K562 (cell line): Measurements from ENCODE around the gene TREX2. TPM values are rescaled to one million over a fixed set of nuclear protein-coding genes. Genes with fewer than 3 reads are reported as not detected.

Experiments
- CREB5 ChIP-seq: fragments of 250-450 bp; sonication (Bioruptor Pico); IDR thresholded peaks from 2 replicates; pipeline ENCODE4 v1.5.0; 2020; ENCODE audit warnings: mild to moderate bottlenecking
- ERF ChIP-seq: fragments of 450-650 bp; formaldehyde crosslinking; IDR thresholded peaks from 2 replicates; pipeline ENCODE4 v1.4.0; 2020; ENCODE audit warnings: mild to moderate bottlenecking, mixed read lengths
- KLF16 ChIP-seq: IDR thresholded peaks from 2 replicates; pipeline ENCODE4 v1.6.1; 2016; ENCODE audit warnings: antibody characterized with exemption
- NFYB ChIP-seq: IDR thresholded peaks from 2 replicates; pipeline ENCODE4 v1.6.1; 2011; ENCODE audit warnings: mild to moderate bottlenecking, moderate library complexity; ENCODE audit not compliant: insufficient read length; ENCODE audit errors: extremely low read depth
- NONO ChIP-seq, 2 experiments: fragments of 200-400 bp in 1 of 2; fragments of 450-650 bp in 1 of 2; formaldehyde crosslinking in 1 of 2; IDR thresholded peaks; 2 replicates each; pipeline ENCODE4 v1.6.1; 2017; ENCODE audit warnings: low read depth in 2 of 2, mild to moderate bottlenecking in 2 of 2, moderate library complexity in 2 of 2, low read length in 1 of 2
- RFX5 ChIP-seq: IDR thresholded peaks from 2 replicates; pipeline ENCODE4 v1.6.1; 2011; ENCODE audit warnings: low read depth, mild to moderate bottlenecking, improper control_type of control experiment, low read length
- YBX1 ChIP-seq: fragments of 450-650 bp; IDR thresholded peaks from 2 replicates; pipeline ENCODE4 v1.7.1; 2016; ENCODE audit warnings: mild to moderate bottlenecking
- ZBTB2 ChIP-seq: fragments of 450-650 bp; IDR thresholded peaks from 2 replicates; pipeline ENCODE4 v1.6.1; 2016; ENCODE audit warnings: antibody characterized with exemption
- ZNF140 ChIP-seq: fragments of 250-450 bp; sonication (Bioruptor Pico); IDR thresholded peaks from 2 replicates; pipeline ENCODE4 v1.8.0; 2021; ENCODE audit warnings: moderate library complexity, mild to moderate bottlenecking, inconsistent platforms
- ZNF561 ChIP-seq: fragments of 450-650 bp; formaldehyde crosslinking; conservative IDR thresholded peaks from 2 replicates; pipeline ENCODE4 v1.4.0; 2020; ENCODE audit warnings: mild to moderate bottlenecking, moderate library complexity
- ZNF77 ChIP-seq: fragments of 250-450 bp; sonication (Bioruptor Pico); IDR thresholded peaks from 2 replicates; pipeline ENCODE4 v1.5.0; 2020
- polyA plus RNA-seq, 8 experiments: library from polyadenylated mRNA; depleted of rRNA in 4 of 8; stranded (reverse) in 5 of 8; unstranded in 3 of 8; fragments of >200 nt; fragmentation: Nextera tagmentation in 2 of 8; fragmentation: Illumina TruSeq in 1 of 8; extraction: Ambion mirVana in 2 of 8; extraction: Trizol in 1 of 8; gene quantifications; 2 replicates each; pipeline versions ENCODE4 v1.2.1 to v1.2.3, GENCODE V29; 2011 to 2014; ENCODE audit warnings: inconsistent platforms in 1 of 8, missing spikeins in 1 of 8
- total RNA-seq, 7 experiments: library from RNA; depleted of rRNA in 6 of 7; stranded (reverse); fragments of >200 nt in 6 of 7; fragmentation: Illumina TruSeq in 2 of 7; extraction: Trizol in 2 of 7; gene quantifications; 2 replicates each; pipeline versions ENCODE4 v1.2.1 to v1.2.3, GENCODE V29; 2011 to 2021; ENCODE audit warnings: low replicate concordance in 1 of 7
- TF ChIP-seq, protein P1 (sequence below): fragments of 450-650 bp; IDR thresholded peaks from 2 replicates; pipeline ENCODE4 v1.6.1; 2016; ENCODE audit warnings: low read depth
- TF ChIP-seq, protein P2 (sequence below): sonication (generic); formaldehyde crosslinking; IDR thresholded peaks from 2 replicates; pipeline ENCODE4 v1.8.0; 2022; ENCODE audit warnings: missing genetic modification reagents, mild to moderate bottlenecking, moderate library complexity, borderline replicate concordance
- TF ChIP-seq, protein P3 (sequence below): sonication (generic); IDR thresholded peaks from 2 replicates; pipeline ENCODE4 v1.6.1; 2016

TREX2 gene
- total and polyA plus RNA-seq, 9 of the 15 experiments (the other 6 are each of a cell fraction or from before 2014, with no cell fraction given): 0.07 to 1.5 (median 0.33) TPM; not detected in 2

GRCh38 chrX:153470411-153471363, 24.8 kb upstream of the TREX2 start, which contains the start of gene HAUS7 (continued):
- TF ChIP-seq, protein P1, sequence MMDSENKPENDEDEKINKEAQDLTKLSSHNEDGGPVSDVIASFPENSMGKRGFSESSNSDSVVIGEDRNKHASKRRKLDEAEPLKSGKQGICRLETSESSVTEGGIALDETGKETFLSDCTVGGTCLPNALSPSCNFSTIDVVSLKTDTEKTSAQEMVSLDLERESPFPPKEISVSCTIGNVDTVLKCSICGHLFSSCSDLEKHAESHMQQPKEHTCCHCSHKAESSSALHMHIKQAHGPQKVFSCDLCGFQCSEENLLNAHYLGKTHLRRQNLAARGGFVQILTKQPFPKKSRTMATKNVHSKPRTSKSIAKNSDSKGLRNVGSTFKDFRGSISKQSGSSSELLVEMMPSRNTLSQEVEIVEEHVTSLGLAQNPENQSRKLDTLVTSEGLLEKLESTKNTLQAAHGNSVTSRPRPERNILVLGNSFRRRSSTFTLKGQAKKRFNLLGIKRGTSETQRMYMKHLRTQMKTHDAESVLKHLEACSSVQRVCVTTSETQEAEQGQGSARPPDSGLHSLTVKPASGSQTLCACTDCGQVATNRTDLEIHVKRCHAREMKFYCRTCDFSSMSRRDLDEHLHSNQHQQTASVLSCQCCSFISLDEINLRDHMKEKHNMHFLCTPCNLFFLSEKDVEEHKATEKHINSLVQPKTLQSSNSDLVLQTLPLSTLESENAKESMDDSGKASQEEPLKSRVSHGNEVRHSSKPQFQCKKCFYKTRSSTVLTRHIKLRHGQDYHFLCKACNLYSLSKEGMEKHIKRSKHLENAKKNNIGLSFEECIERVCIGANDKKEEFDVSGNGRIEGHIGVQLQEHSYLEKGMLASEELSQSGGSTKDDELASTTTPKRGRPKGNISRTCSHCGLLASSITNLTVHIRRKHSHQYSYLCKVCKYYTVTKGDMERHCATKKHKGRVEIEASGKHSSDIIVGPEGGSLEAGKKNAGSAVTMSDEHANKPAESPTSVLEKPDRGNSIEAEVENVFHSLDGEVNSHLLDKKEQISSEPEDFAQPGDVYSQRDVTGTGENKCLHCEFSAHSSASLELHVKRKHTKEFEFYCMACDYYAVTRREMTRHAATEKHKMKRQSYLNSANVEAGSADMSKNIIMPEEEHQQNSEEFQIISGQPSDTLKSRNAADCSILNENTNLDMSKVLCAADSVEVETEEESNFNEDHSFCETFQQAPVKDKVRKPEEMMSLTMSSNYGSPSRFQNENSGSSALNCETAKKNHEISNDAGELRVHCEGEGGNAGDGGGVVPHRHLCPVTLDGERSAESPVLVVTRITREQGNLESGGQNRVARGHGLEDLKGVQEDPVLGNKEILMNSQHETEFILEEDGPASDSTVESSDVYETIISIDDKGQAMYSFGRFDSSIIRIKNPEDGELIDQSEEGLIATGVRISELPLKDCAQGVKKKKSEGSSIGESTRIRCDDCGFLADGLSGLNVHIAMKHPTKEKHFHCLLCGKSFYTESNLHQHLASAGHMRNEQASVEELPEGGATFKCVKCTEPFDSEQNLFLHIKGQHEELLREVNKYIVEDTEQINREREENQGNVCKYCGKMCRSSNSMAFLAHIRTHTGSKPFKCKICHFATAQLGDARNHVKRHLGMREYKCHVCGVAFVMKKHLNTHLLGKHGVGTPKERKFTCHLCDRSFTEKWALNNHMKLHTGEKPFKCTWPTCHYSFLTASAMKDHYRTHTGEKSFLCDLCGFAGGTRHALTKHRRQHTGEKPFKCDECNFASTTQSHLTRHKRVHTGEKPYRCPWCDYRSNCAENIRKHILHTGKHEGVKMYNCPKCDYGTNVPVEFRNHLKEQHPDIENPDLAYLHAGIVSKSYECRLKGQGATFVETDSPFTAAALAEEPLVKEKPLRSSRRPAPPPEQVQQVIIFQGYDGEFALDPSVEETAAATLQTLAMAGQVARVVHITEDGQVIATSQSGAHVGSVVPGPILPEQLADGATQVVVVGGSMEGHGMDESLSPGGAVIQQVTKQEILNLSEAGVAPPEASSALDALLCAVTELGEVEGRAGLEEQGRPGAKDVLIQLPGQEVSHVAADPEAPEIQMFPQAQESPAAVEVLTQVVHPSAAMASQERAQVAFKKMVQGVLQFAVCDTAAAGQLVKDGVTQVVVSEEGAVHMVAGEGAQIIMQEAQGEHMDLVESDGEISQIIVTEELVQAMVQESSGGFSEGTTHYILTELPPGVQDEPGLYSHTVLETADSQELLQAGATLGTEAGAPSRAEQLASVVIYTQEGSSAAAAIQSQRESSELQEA: no peak; the same call in 1 of the 2 replicates
- TF ChIP-seq NFYB (no peak), NONO (IDR thresholded peaks at IDR 0.05; ENCODE audit: low read depth in 2 of 2, low read length in 1 of 2) (no peak), KLF16 (0 out of 2 replicates have a peak, but pooled peaks have one; percentile 21), RFX5 (no peak), YBX1 (no peak), ZBTB2 (no peak), ZNF140 (CRISPR knock-in tag) (no peak), ZNF561 (CRISPR knock-in tag) (no peak), ZNF77 (CRISPR knock-in tag) (no peak), CREB5 (CRISPR knock-in tag) (no peak), ERF (CRISPR knock-in tag) (no peak)
- TF ChIP-seq, protein P2, sequence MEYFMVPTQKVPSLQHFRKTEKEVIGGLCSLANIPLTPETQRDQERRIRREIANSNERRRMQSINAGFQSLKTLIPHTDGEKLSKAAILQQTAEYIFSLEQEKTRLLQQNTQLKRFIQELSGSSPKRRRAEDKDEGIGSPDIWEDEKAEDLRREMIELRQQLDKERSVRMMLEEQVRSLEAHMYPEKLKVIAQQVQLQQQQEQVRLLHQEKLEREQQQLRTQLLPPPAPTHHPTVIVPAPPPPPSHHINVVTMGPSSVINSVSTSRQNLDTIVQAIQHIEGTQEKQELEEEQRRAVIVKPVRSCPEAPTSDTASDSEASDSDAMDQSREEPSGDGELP (CRISPR knock-in tag): no peak; the same call in 1 of the 2 replicates
- TF ChIP-seq, protein P3, sequence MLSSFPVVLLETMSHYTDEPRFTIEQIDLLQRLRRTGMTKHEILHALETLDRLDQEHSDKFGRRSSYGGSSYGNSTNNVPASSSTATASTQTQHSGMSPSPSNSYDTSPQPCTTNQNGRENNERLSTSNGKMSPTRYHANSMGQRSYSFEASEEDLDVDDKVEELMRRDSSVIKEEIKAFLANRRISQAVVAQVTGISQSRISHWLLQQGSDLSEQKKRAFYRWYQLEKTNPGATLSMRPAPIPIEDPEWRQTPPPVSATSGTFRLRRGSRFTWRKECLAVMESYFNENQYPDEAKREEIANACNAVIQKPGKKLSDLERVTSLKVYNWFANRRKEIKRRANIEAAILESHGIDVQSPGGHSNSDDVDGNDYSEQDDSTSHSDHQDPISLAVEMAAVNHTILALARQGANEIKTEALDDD: no peak
